ENCODE results near the gene ABTB2. TPM values are rescaled to one million over a fixed set of nuclear protein-coding genes. Genes with fewer than 3 reads are reported as not detected.

The ABTB2 gene
- total and polyA plus RNA-seq, 10 of the 15 experiments (the other 5 are each of a cell fraction or from before 2014, with no cell fraction given): 0.13 to 2.1 (median 0.72) TPM

DNA sequence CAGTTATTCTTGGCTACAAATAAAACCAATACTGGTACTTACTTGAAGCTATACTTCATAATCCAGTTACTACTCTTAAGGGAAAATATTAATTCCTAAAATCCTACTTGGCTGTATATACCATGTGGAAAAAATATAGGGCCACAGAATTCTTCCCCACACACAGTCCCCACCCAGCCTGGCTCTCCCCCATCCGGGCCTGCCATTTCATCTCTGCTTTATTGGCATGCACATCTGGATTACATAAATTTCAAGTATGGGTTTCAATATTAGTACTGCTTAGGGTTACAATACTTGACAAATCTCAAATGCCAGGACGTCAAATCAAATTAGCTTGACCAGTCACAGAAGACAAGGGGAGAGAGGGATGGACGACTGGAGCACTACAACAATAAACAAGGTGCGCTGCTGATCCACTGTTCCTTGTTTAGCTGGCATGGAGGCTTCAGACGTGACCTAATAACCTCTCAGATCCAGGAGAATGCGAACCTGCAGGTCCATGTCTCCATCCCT, 81.4 kb downstream of the ABTB2 start:
- no peak overlapping the region for H3K27ac ChIP-seq (ENCODE audit: control insufficient read depth, insufficient read depth)
- intact Hi-C loops (cut with micrococcal nuclease; ENCODE audit: unreplicated experiment) (no loop called here), in situ Hi-C loops (cut with MboI) (no loop called here)
- ATAC-seq: no peak
- BruUV-seq (replicated peaks): no TSS peak
- no peaks in the 10 kb centered on the region for H3K27me3 ChIP-seq (replicated peaks in 1 of 2; ENCODE audit: control insufficient read depth in 2 of 2, insufficient read depth in 2 of 2, low read length in 1 of 2)
- H4K20me1 ChIP-seq (ENCODE audit: control insufficient read depth, insufficient read depth): 0 out of 2 replicates have a peak, but pooled peaks cover 3% of the 10 kb centered on the region
- H3K79me2 ChIP-seq (ENCODE audit: control insufficient read depth, insufficient read depth, low read length): no peaks in the 10 kb centered on the region
- no peak overlapping the region for H3K9ac ChIP-seq (ENCODE audit: control insufficient read depth, insufficient read depth, low read length)
- CTCF ChIA-PET: no interaction called here
- no peak overlapping the region for H3K4me2 ChIP-seq (ENCODE audit: control insufficient read depth, insufficient read depth)
- no peaks in the 10 kb centered on the region for H3K9me3 ChIP-seq (replicated peaks; ENCODE audit: control insufficient read depth, insufficient read depth, low read length)
- H3K36me3 ChIP-seq (ENCODE audit: control insufficient read depth in 2 of 2, insufficient read depth in 2 of 2, low read length in 1 of 2): no peaks in the 10 kb centered on the region
- no peak overlapping the region for H3K4me3 ChIP-seq
- WGBS (ENCODE audit: insufficient coverage, insufficient replicate concordance, low lambda C conversion rate, missing lambda C conversion rate): 72% methylated on average over 6 of the region's 6 CpGs
- no peak overlapping the region for H2AFZ ChIP-seq (ENCODE audit: control insufficient read depth, low read depth, low read length)
- POLR2A ChIA-PET: interaction anchor here (0.7 kb wide), 1 partner anchor 11 kb away, joined by 4 read pairs; no protein-coding TSS in a partner anchor
- no peak for FAIRE-seq
- SMC1A ChIA-PET (ENCODE audit: uncharacterized antibody, unreplicated experiment): interaction anchor here (0.7 to 0.8 kb wide), 2 partner anchors 32 to 53 kb away, joined by 3 to 4 read pairs; no protein-coding TSS in a partner anchor
- RAD21 ChIA-PET (ENCODE audit: unreplicated experiment): interaction anchor here (1.1 kb wide), 1 partner anchor 27 kb away, joined by 3 read pairs; no protein-coding TSS in a partner anchor
- no peak for DNase-seq (ENCODE audit: low read depth, low spot score)
- peaks cover 6% of the 10 kb centered on the region for H3K4me1 ChIP-seq (ENCODE audit: control insufficient read depth, insufficient read depth, low read length)
- no peak for TF ChIP-seq CEBPB (IDR thresholded peaks at IDR 0.05; ENCODE audit: borderline replicate concordance in 1 of 2, low read depth in 2 of 2, low read length in 2 of 2)
- no peak for TF ChIP-seq TCF12 (IDR thresholded peaks at IDR 0.05; ENCODE audit: low read depth, low read length)
- no peak for TF ChIP-seq NFIC (IDR thresholded peaks at IDR 0.05; ENCODE audit: low read depth, low read length)
- no peak for TF ChIP-seq TCF3 (IDR thresholded peaks at IDR 0.05; ENCODE audit: borderline replicate concordance, insufficient read depth, low read depth, low read length)
- no peak for TF ChIP-seq EED (IDR thresholded peaks at IDR 0.05; ENCODE audit: low read depth)
- no peak for TF ChIP-seq NR2F1 (conservative IDR thresholded peaks at IDR 0.05)
- TF ChIP-seq USF2 (IDR thresholded peaks at IDR 0.05; ENCODE audit: borderline replicate concordance, low read depth, low read length): no peak
- no peak for TF ChIP-seq NFYA (IDR thresholded peaks at IDR 0.05; ENCODE audit: borderline replicate concordance, low read depth, low read length)
- TF ChIP-seq, protein P1, sequence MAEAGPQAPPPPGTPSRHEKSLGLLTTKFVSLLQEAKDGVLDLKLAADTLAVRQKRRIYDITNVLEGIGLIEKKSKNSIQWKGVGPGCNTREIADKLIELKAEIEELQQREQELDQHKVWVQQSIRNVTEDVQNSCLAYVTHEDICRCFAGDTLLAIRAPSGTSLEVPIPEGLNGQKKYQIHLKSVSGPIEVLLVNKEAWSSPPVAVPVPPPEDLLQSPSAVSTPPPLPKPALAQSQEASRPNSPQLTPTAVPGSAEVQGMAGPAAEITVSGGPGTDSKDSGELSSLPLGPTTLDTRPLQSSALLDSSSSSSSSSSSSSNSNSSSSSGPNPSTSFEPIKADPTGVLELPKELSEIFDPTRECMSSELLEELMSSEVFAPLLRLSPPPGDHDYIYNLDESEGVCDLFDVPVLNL (IDR thresholded peaks at IDR 0.05; ENCODE audit: low read depth, low read length): no peak
- TF ChIP-seq RBBP5 (conservative IDR thresholded peaks at IDR 0.05): no peak
- TF ChIP-seq, protein P2, sequence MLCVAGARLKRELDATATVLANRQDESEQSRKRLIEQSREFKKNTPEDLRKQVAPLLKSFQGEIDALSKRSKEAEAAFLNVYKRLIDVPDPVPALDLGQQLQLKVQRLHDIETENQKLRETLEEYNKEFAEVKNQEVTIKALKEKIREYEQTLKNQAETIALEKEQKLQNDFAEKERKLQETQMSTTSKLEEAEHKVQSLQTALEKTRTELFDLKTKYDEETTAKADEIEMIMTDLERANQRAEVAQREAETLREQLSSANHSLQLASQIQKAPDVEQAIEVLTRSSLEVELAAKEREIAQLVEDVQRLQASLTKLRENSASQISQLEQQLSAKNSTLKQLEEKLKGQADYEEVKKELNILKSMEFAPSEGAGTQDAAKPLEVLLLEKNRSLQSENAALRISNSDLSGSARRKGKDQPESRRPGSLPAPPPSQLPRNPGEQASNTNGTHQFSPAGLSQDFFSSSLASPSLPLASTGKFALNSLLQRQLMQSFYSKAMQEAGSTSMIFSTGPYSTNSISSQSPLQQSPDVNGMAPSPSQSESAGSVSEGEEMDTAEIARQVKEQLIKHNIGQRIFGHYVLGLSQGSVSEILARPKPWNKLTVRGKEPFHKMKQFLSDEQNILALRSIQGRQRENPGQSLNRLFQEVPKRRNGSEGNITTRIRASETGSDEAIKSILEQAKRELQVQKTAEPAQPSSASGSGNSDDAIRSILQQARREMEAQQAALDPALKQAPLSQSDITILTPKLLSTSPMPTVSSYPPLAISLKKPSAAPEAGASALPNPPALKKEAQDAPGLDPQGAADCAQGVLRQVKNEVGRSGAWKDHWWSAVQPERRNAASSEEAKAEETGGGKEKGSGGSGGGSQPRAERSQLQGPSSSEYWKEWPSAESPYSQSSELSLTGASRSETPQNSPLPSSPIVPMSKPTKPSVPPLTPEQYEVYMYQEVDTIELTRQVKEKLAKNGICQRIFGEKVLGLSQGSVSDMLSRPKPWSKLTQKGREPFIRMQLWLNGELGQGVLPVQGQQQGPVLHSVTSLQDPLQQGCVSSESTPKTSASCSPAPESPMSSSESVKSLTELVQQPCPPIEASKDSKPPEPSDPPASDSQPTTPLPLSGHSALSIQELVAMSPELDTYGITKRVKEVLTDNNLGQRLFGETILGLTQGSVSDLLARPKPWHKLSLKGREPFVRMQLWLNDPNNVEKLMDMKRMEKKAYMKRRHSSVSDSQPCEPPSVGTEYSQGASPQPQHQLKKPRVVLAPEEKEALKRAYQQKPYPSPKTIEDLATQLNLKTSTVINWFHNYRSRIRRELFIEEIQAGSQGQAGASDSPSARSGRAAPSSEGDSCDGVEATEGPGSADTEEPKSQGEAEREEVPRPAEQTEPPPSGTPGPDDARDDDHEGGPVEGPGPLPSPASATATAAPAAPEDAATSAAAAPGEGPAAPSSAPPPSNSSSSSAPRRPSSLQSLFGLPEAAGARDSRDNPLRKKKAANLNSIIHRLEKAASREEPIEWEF (IDR thresholded peaks at IDR 0.05; ENCODE audit: insufficient replicate concordance, low read depth, low read length): no peak
- TF ChIP-seq SIX5 (IDR thresholded peaks at IDR 0.05; ENCODE audit: low read depth, low read length, severe bottlenecking): no peak
- TF ChIP-seq PML (IDR thresholded peaks at IDR 0.05; ENCODE audit: low read length): no peak
- no peak for TF ChIP-seq NKRF (conservative IDR thresholded peaks at IDR 0.05)
- no peak for TF ChIP-seq SMC3 (IDR thresholded peaks at IDR 0.05; ENCODE audit: borderline replicate concordance, low read length)
- TF ChIP-seq NRF1 (conservative IDR thresholded peaks at IDR 0.05; ENCODE audit: low read depth, low read length): no peak
